ENCODE results near the gene MSRB1. TPM values are rescaled to one million over a fixed set of nuclear protein-coding genes. Genes with fewer than 3 reads are reported as not detected.

MSRB1 gene
- total RNA-seq, 2 donors from 2014 or later, result 36.8 to 38.6 TPM

DNA sequence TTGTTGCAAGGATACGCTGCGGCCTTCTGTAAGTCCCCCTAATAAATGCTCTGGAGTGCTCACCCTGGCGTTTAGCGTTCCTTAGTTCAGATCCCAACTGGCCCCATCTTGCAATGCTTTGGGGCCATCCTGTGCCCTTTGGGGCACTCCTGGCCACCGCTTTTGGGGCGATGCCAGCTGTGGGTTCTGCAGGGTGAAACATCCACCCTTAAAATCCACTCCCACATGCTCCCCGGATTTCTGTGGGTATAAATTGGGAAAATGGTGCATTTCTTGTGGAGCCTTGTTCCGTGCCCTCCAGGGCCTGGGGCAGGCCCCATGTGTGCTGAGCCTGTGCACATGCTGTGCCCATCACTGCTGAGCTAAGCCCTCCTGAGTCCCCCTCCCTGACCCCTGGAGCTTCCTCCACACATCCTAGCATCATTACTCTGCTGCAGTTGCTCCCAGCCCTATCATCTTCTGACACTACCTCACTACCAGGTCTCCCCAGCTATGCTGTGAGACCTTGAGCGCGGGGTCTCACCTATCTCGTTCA lies 6.0 kb downstream of the MSRB1 start:
- peaks cover 6 to 8% of the 10 kb centered on the region in 2 donors for H3K36me3 ChIP-seq (replicated peaks in 1 of 2; ENCODE audit: insufficient read depth in 1 of 2, low read depth in 2 of 2)
- no peaks in the 10 kb centered on the region for H3K9me3 ChIP-seq
- H3K4me3 ChIP-seq, result no peak overlapping the region
- no peak for ATAC-seq
- TF ChIP-seq CTCF (IDR thresholded peaks at IDR 0.05) (no peak), POLR2A (IDR thresholded peaks at IDR 0.05) (no peak)
- no peak overlapping the region for H3K27ac ChIP-seq
- H3K4me1 ChIP-seq, result peaks cover 68% of the 10 kb centered on the region
- DNase-seq, result no peak
- no peaks in the 10 kb centered on the region for H3K27me3 ChIP-seq
- WGBS, 2 donors, result 76 to 83% methylated on average over 11 of the region's 11 CpGs
- intact Hi-C loops (cut with DNase I), result no loop called here

GRCh38 chr16:1933097-1933661 lies 9.8 kb downstream of the MSRB1 start:
- DNase-seq, result peak in 3 of 4 donors; percentile 32 to 62 (median 42)
- H3K4me3 ChIP-seq, result no peak overlapping the region
- TF ChIP-seq CTCF (IDR thresholded peaks at IDR 0.05) (no peak), POLR2A (IDR thresholded peaks at IDR 0.05) (no peak)
- no peaks in the 10 kb centered on the region for H3K9me3 ChIP-seq
- peaks cover 55% of the 10 kb centered on the region for H3K4me1 ChIP-seq
- peak overlapping the region; percentile 38 to 64 (median 50) for H3K27ac ChIP-seq
- no peaks in the 10 kb centered on the region for H3K27me3 ChIP-seq
- intact Hi-C loops (cut with DNase I), result loop anchor here (5.0 kb wide), 1 partner anchor 76 kb away; no protein-coding TSS in a partner anchor
- H3K36me3 ChIP-seq (replicated peaks in 1 of 2; ENCODE audit: insufficient read depth in 1 of 2, low read depth in 2 of 2), result peaks cover 0 to 5% of the 10 kb centered on the region in 2 donors
- no peak for ATAC-seq
- WGBS, 2 donors, result 46 to 72% methylated on average over 7 to 22 of the region's 23 CpGs

GRCh38 chr16:1932050-1933028 lies 10.7 kb downstream of the MSRB1 start:
- intact Hi-C loops (cut with DNase I), result loop anchor here (5.0 kb wide), 1 partner anchor 75 kb away; no protein-coding TSS in a partner anchor
- Histone ChIP-seq H3K27ac (peak overlapping the region; percentile 38 to 64 (median 52)), H3K27me3 (no peaks in the 10 kb centered on the region), H3K4me3 (no peak overlapping the region), H3K4me1 (peaks cover 47% of the 10 kb centered on the region), H3K9me3 (no peaks in the 10 kb centered on the region), H3K36me3 (replicated peaks in 1 of 2; ENCODE audit: insufficient read depth in 1 of 2, low read depth in 2 of 2) (no peaks in the 10 kb centered on the region)
- peak in 6 of 7 experiments; percentile 9 to 60 (median 46) for TF ChIP-seq CTCF (IDR thresholded peaks at IDR 0.05)
- TF ChIP-seq POLR2A (IDR thresholded peaks at IDR 0.05), result peak in 1 of 3 donors; percentile 13
- 36 to 49% methylated on average over 5 to 19 of the region's 19 CpGs for WGBS, 2 donors
- peak; percentile 55 for ATAC-seq
- peak; percentile 75 to 92 (median 84) for DNase-seq

GRCh38 chr16:1930338-1930720 lies 12.7 kb downstream of the MSRB1 start:
- no peaks in the 10 kb centered on the region for H3K36me3 ChIP-seq (replicated peaks in 1 of 2; ENCODE audit: insufficient read depth in 1 of 2, low read depth in 2 of 2)
- no peaks in the 10 kb centered on the region for H3K27me3 ChIP-seq
- intact Hi-C loops (cut with DNase I), result loop anchor here (5.0 kb wide), 1 partner anchor 73 kb away; no protein-coding TSS in a partner anchor
- H3K4me3 ChIP-seq, result no peak overlapping the region
- peaks cover 39% of the 10 kb centered on the region for H3K4me1 ChIP-seq
- ATAC-seq, result no peak
- no peak overlapping the region for H3K27ac ChIP-seq
- no peaks in the 10 kb centered on the region for H3K9me3 ChIP-seq
- TF ChIP-seq CTCF (IDR thresholded peaks at IDR 0.05), result no peak
- no peak for TF ChIP-seq POLR2A (IDR thresholded peaks at IDR 0.05)
- 73 to 77% methylated on average over 7 to 10 of the region's 10 CpGs for WGBS, 2 donors
- DNase-seq, result no peak
